HFFc6 (cell line): Measurements from ENCODE around the gene SLC25A21. TPM values are rescaled to one million over a fixed set of nuclear protein-coding genes. Genes with fewer than 3 reads are reported as not detected.

ENCODE experiments used
- DNase-seq: peaks from one replicate; pipeline ENCODE4 v3.0.0-alpha.2; 2018
- H3K27ac Mint-ChIP-seq: 2 replicates; pipeline ENCODE4 v1.8.0; 2020; ENCODE audit warnings: mild to moderate bottlenecking, mixed read lengths
- H3K27me3 Mint-ChIP-seq: 2 replicates; pipeline ENCODE4 v1.8.0; 2021; ENCODE audit warnings: mild to moderate bottlenecking, moderate library complexity, mixed read lengths; ENCODE audit not compliant: insufficient read depth
- H3K36me3 Mint-ChIP-seq: 2 replicates; pipeline ENCODE4 v1.8.0; 2021; ENCODE audit warnings: low read depth, mixed read lengths
- H3K4me1 Mint-ChIP-seq: 2 replicates; pipeline ENCODE4 v1.8.0; 2020; ENCODE audit warnings: low read depth, mixed read lengths
- H3K4me3 Mint-ChIP-seq: 2 replicates; pipeline ENCODE4 v1.8.0; 2020; ENCODE audit warnings: mild to moderate bottlenecking, moderate library complexity, mixed read lengths
- H3K9me3 Mint-ChIP-seq: 2 replicates; pipeline ENCODE4 v1.8.0; 2020; ENCODE audit warnings: mild to moderate bottlenecking, mixed read lengths
- CTCF ChIP-seq: fragments of 200-600 bp; sonication (generic); IDR thresholded peaks from 2 replicates; pipeline ENCODE4 v1.5.0; 2021; ENCODE audit warnings: antibody characterized with exemption, mild to moderate bottlenecking
- total RNA-seq, 6 experiments: library from RNA; stranded (reverse); fragmentation: NEBNext Ultra II Directional; extraction: Animal tissue kit (Norgen Biotek cat#: 25700); gene quantifications; 2 replicates in 1 of 6; 3 replicates in 5 of 6; pipeline ENCODE4 v1.2.3, GENCODE V29; 2021

The SLC25A21 gene
- total RNA-seq, 6 experiments from 2014 or later, result 0.33 to 1.1 (median 0.47) TPM

GRCh38 chr14:36690311-36691040 is 481.9 kb downstream of the SLC25A21 start:
- TF ChIP-seq CTCF, result no peak
- H3K9me3 Mint-ChIP-seq, result peaks cover 4% of the 10 kb centered on the region
- no peaks in the 10 kb centered on the region for H3K36me3 Mint-ChIP-seq
- peak; percentile 21 for DNase-seq
- no peaks in the 10 kb centered on the region; the same call in 1 of the 2 replicates for H3K27me3 Mint-ChIP-seq
- H3K4me1 Mint-ChIP-seq, result peaks cover 6% of the 10 kb centered on the region; the same call in 1 of the 2 replicates
- H3K27ac Mint-ChIP-seq, result no peak overlapping the region
- no peak overlapping the region for H3K4me3 Mint-ChIP-seq

- Mint-ChIP-seq H3K4me1 (no peaks in the 10 kb centered on the region), H3K9me3 (no peaks in the 10 kb centered on the region; the same call in 1 of the 2 replicates), H3K4me3 (no peak overlapping the region), H3K27ac (no peak overlapping the region), H3K36me3 (no peaks in the 10 kb centered on the region), H3K27me3 (no peaks in the 10 kb centered on the region; the same call in 1 of the 2 replicates)
- no peak for DNase-seq
- no peak for TF ChIP-seq CTCF
Measured at GRCh38 chr14:36684946-36685345, 487.5 kb downstream of the SLC25A21 start.

- DNase-seq, result no peak
- TF ChIP-seq CTCF, result no peak
- no peak overlapping the region for H3K4me3 Mint-ChIP-seq
- H3K27me3 Mint-ChIP-seq, result no peaks in the 10 kb centered on the region; the same call in 1 of the 2 replicates
- no peaks in the 10 kb centered on the region for H3K36me3 Mint-ChIP-seq
- no peaks in the 10 kb centered on the region; the same call in 1 of the 2 replicates for H3K9me3 Mint-ChIP-seq
- no peaks in the 10 kb centered on the region for H3K4me1 Mint-ChIP-seq
- no peak overlapping the region for H3K27ac Mint-ChIP-seq
Measured at GRCh38 chr14:36683083-36683724, 489.2 kb downstream of the SLC25A21 start.

- H3K36me3 Mint-ChIP-seq, result no peaks in the 10 kb centered on the region
- H3K9me3 Mint-ChIP-seq, result no peaks in the 10 kb centered on the region
- H3K4me3 Mint-ChIP-seq, result no peak overlapping the region
- no peak overlapping the region for H3K27ac Mint-ChIP-seq
- DNase-seq, result no peak
- no peaks in the 10 kb centered on the region for H3K27me3 Mint-ChIP-seq
- no peak for TF ChIP-seq CTCF
- no peaks in the 10 kb centered on the region for H3K4me1 Mint-ChIP-seq
Measured at GRCh38 chr14:36682338-36682737, 490.1 kb downstream of the SLC25A21 start.

GRCh38 chr14:36676236-36676635 is 496.2 kb downstream of the SLC25A21 start:
- no peaks in the 10 kb centered on the region for H3K9me3 Mint-ChIP-seq
- no peak overlapping the region for H3K4me3 Mint-ChIP-seq
- peaks cover 3% of the 10 kb centered on the region for H3K27me3 Mint-ChIP-seq
- H3K36me3 Mint-ChIP-seq, result no peaks in the 10 kb centered on the region
- no peak for DNase-seq
- H3K4me1 Mint-ChIP-seq, result no peaks in the 10 kb centered on the region
- H3K27ac Mint-ChIP-seq, result no peak overlapping the region
- no peak for TF ChIP-seq CTCF
